ENCODE data around the gene MAFG.

The MAFG gene

GRCh38 chr17:81898029-81898866 is 29.3 kb downstream of the MAFG start:
- DNase-seq (ENCODE audit: low spot score), result peak; percentile 81

- no peak for DNase-seq (ENCODE audit: low spot score)
Observed at GRCh38 chr17:81895400-81895799, 32.1 kb downstream of the MAFG start.

- DNase-seq (ENCODE audit: low spot score), result no peak
Observed at GRCh38 chr17:81891303-81891552, 36.3 kb downstream of the MAFG start.

- DNase-seq (ENCODE audit: low spot score), result peak; percentile 46
Observed at GRCh38 chr17:81890447-81891302, 36.9 kb downstream of the MAFG start.

GRCh38 chr17:81889602-81890001 is 37.9 kb downstream of the MAFG start:
- no peak for DNase-seq (ENCODE audit: low spot score)

GRCh38 chr17:81888988-81889595 is 38.4 kb downstream of the MAFG start:
- DNase-seq (ENCODE audit: low spot score), result no peak

- no peak for DNase-seq (ENCODE audit: low spot score)
Observed at GRCh38 chr17:81888105-81888987, 39.2 kb downstream of the MAFG start.

GRCh38 chr17:81885869-81886548 is 41.5 kb downstream of the MAFG start:
- peak; percentile 53 for DNase-seq (ENCODE audit: low spot score)

GRCh38 chr17:81885454-81885853 is 42.1 kb downstream of the MAFG start:
- no peak for DNase-seq (ENCODE audit: low spot score)

- DNase-seq (ENCODE audit: low spot score), result no peak
Observed at GRCh38 chr17:81884968-81885367, 42.6 kb downstream of the MAFG start.

- no peak for DNase-seq (ENCODE audit: low spot score)
Observed at GRCh38 chr17:81884520-81884919, 43.0 kb downstream of the MAFG start.

- peak; percentile 1 for DNase-seq (ENCODE audit: low spot score)
Observed at GRCh38 chr17:81879121-81879520, 48.4 kb downstream of the MAFG start.

GRCh38 chr17:81878294-81878693 is 49.2 kb downstream of the MAFG start:
- no peak for DNase-seq (ENCODE audit: low spot score)

- no peak for DNase-seq (ENCODE audit: low spot score)
Observed at GRCh38 chr17:81877569-81877968, 50.0 kb downstream of the MAFG start.

GRCh38 chr17:81871387-81872230 is 55.9 kb downstream of the MAFG start:
- peak; percentile 99 for DNase-seq (ENCODE audit: low spot score)

GRCh38 chr17:81870981-81871386 is 56.6 kb downstream of the MAFG start, which contains the start of gene ARHGDIA:
Gene ARHGDIA, minus strand, starts transcription at chr17:81871337. Its CDS starts 1,407 bp downstream, at chr17:81869930.
- DNase-seq (ENCODE audit: low spot score), result no peak

- DNase-seq (ENCODE audit: low spot score), result peak; percentile 49
Observed at GRCh38 chr17:81870131-81870980, 57.2 kb downstream of the MAFG start.

GRCh38 chr17:81869221-81870130 is 58.1 kb downstream of the MAFG start:
- peak; percentile 62 for DNase-seq (ENCODE audit: low spot score)
